BE2C (cell line): ENCODE data around the gene CCDC28A. TPM values are rescaled to one million over a fixed set of nuclear protein-coding genes. Genes with fewer than 3 reads are reported as not detected.
"Not testable (repeated sequence)": the region's sequence is repeated elsewhere in the genome, so short reads cannot be mapped to it uniquely, and the experiment has no call there.

Experiments
- DNase-seq: peaks from one replicate; pipeline ENCODE4 v3.0.0-alpha.2; 2020
- H3K27me3 ChIP-seq: fragments of 250-450 bp; sonication (Bioruptor Pico); 2 replicates; pipeline ENCODE4 v1.5.1; 2020; ENCODE audit warnings: mild to moderate bottlenecking
- H3K36me3 ChIP-seq: fragments of 250-450 bp; sonication (Bioruptor Pico); 2 replicates; pipeline ENCODE4 v1.5.1; 2020; ENCODE audit warnings: mild to moderate bottlenecking
- H3K4me1 ChIP-seq: fragments of 250-450 bp; sonication (Bioruptor Pico); 2 replicates; pipeline ENCODE4 v1.5.1; 2020
- H3K4me3 ChIP-seq: 2 replicates; pipeline ENCODE4 v1.5.1; 2011; ENCODE audit warnings: low read depth, low read length
- H3K9me3 ChIP-seq: fragments of 250-450 bp; sonication (Bioruptor Pico); 2 replicates; pipeline ENCODE4 v1.5.1; 2020
- CTCF ChIP-seq: IDR thresholded peaks from 2 replicates; pipeline ENCODE4 v1.5.1; 2012; ENCODE audit warnings: mild to moderate bottlenecking, low read depth, low read length
- polyA plus RNA-seq: library from polyadenylated mRNA; unstranded; fragments of >200 nt; gene quantifications from one replicate; pipeline ENCODE4 v1.2.1, GENCODE V29; 2012; ENCODE audit warnings: low read depth, missing spikeins; ENCODE audit not compliant: insufficient read length, insufficient read depth

CCDC28A gene
- 3.7 TPM for polyA plus RNA-seq

GRCh38 chr6:138773177-138774091 is at the start of gene CCDC28A:
TSS of gene CCDC28A (plus strand) at chr6:138773769. CDS start at chr6:138776121, 2,352 bp downstream.
- Histone ChIP-seq H3K36me3 (no peaks in the 10 kb centered on the region), H3K4me3 (peak within 1 kb of the TSS; percentile 87), H3K4me1 (no peaks in the 10 kb centered on the region), H3K27me3 (no peaks in the 10 kb centered on the region), H3K9me3 (no peaks in the 10 kb centered on the region)
- TF ChIP-seq CTCF = no peak
- peak; percentile 90 for DNase-seq

- no peak overlapping the region for H3K4me3 ChIP-seq
- no peak for DNase-seq
- TF ChIP-seq CTCF = no peak
- no peaks in the 10 kb centered on the region for H3K4me1 ChIP-seq
- no peaks in the 10 kb centered on the region for H3K27me3 ChIP-seq
- no peaks in the 10 kb centered on the region for H3K9me3 ChIP-seq
- H3K36me3 ChIP-seq = no peaks in the 10 kb centered on the region
Observed at GRCh38 chr6:138724015-138724414, 49.6 kb upstream of the CCDC28A start.

DNA sequence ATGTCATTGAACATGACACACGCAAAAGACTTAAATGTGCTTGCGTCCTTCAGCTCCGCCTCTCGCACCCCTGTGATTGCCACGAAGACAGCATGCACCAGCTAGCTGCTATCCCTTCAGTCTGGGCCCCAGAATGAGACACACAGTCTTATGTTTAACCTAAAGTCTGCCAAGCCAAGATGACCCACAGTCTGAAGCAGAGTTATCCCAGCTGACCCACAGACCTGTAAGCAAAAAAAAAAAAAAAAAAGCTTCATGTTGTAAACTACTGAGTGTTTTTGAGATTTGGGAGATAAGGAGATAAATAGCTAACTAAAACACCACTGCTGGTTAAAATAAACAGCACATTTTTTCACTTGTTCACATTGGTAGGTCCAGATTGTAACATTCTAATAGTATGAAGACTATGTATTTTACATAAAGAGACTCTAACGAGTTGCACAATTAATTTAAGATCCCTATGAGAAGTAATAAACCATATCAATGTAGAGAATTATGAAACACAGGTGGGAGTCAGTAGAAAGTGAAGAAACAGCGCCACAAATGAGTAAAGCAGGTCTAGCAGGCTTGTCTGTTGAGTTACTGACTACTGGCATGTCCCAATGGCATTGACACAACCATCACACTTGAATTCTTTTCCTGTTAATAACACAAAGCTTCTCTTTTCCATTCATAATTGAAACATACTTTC is 47.4 kb upstream of the CCDC28A start:
- no peaks in the 10 kb centered on the region; the same call in 1 of the 2 replicates for H3K9me3 ChIP-seq
- H3K36me3 ChIP-seq = no peaks in the 10 kb centered on the region
- H3K4me1 ChIP-seq = no peaks in the 10 kb centered on the region
- no peak overlapping the region for H3K4me3 ChIP-seq
- DNase-seq = no peak
- H3K27me3 ChIP-seq = no peaks in the 10 kb centered on the region
- TF ChIP-seq CTCF = no peak

GRCh38 chr6:138726757-138727097 is 46.8 kb upstream of the CCDC28A start:
- Histone ChIP-seq H3K9me3 (no peaks in the 10 kb centered on the region; the same call in 1 of the 2 replicates), H3K36me3 (no peaks in the 10 kb centered on the region), H3K4me1 (no peaks in the 10 kb centered on the region), H3K4me3 (no peak overlapping the region), H3K27me3 (no peaks in the 10 kb centered on the region)
- DNase-seq = no peak
- no peak for TF ChIP-seq CTCF

GRCh38 chr6:138727182-138727581 is 46.4 kb upstream of the CCDC28A start:
- Histone ChIP-seq H3K27me3 (no peaks in the 10 kb centered on the region), H3K4me3 (no peak overlapping the region), H3K4me1 (no peaks in the 10 kb centered on the region), H3K9me3 (no peaks in the 10 kb centered on the region; the same call in 1 of the 2 replicates), H3K36me3 (no peaks in the 10 kb centered on the region)
- DNase-seq = no peak
- no peak for TF ChIP-seq CTCF

DNA sequence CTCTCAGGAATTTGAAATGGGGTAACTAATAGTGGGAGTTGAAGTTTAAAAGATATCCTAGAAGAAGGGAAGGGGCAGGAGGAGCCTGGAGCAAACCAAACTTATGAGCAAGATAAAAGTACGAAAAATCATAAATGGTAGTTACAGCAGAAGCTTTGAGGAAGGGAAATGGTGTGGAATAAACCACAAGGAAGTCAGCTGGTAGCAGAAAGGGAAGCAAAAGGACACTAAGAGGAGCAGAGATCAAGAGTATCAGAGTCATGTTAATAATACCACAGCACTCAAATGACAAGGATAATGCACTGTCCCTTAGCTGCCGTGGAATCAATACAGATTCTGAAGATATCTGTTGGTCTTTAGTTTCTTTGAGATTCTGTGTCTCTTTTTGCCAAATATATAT is 44.9 kb upstream of the CCDC28A start:
- no peaks in the 10 kb centered on the region for H3K27me3 ChIP-seq

GRCh38 chr6:138730037-138730436 is 43.5 kb upstream of the CCDC28A start:
- DNase-seq, H3K27me3 ChIP-seq, H3K9me3 ChIP-seq: not testable (repeated sequence)

More for the DNA sequence above, 44.9 kb upstream of the CCDC28A start:
- H3K9me3 ChIP-seq = no peaks in the 10 kb centered on the region; the same call in 1 of the 2 replicates
- H3K4me1 ChIP-seq = no peaks in the 10 kb centered on the region
- TF ChIP-seq CTCF = no peak
- DNase-seq = no peak
- H3K4me3 ChIP-seq = no peak overlapping the region
- no peaks in the 10 kb centered on the region for H3K36me3 ChIP-seq

More at GRCh38 chr6:138730037-138730436, 43.5 kb upstream of the CCDC28A start:
- not testable (repeated sequence) for H3K4me1 ChIP-seq, H3K4me3 ChIP-seq, H3K36me3 ChIP-seq
